K562 (cell line): Measurements from ENCODE around the gene STK11. TPM values are rescaled to one million over a fixed set of nuclear protein-coding genes. Genes with fewer than 3 reads are reported as not detected.
A peak's percentile ranks its signal among the peaks of the same experiment; 100 is the strongest.

Experiments used
- CBX2 ChIP-seq: fragments of 200-600 bp; sonication (generic); IDR thresholded peaks from one replicate; pipeline ENCODE4 v1.6.1; 2012; ENCODE audit warnings: mild to moderate bottlenecking, low read length, inconsistent platforms; ENCODE audit not compliant: insufficient read depth, poor library complexity, severe bottlenecking
- COPS2 ChIP-seq: fragments of 450-650 bp; conservative IDR thresholded peaks from 2 replicates; pipeline ENCODE4 v1.6.1; 2016; ENCODE audit warnings: mild to moderate bottlenecking, moderate library complexity
- CTCFL ChIP-seq: IDR thresholded peaks from 2 replicates; pipeline ENCODE4 v1.6.1; 2011; ENCODE audit warnings: borderline replicate concordance, low read depth, mild to moderate bottlenecking, moderate library complexity, low read length; ENCODE audit not compliant: insufficient read depth, poor library complexity, severe bottlenecking
- HMG20B ChIP-seq: fragments of 250-450 bp; sonication (Bioruptor Pico); IDR thresholded peaks from 2 replicates; pipeline ENCODE4 v1.5.0; 2021; ENCODE audit warnings: mild to moderate bottlenecking
- L3MBTL2 ChIP-seq: fragments of 450-650 bp; IDR thresholded peaks from 2 replicates; pipeline ENCODE4 v1.6.1; 2016; ENCODE audit warnings: mild to moderate bottlenecking, moderate library complexity
- RBM14 ChIP-seq: fragments of 200-400 bp; formaldehyde crosslinking; IDR thresholded peaks from 2 replicates; pipeline ENCODE4 v1.6.1; 2018; ENCODE audit warnings: low read depth, mild to moderate bottlenecking, low read length, moderate library complexity, borderline replicate concordance; ENCODE audit not compliant: insufficient read depth
- RBM15 ChIP-seq: fragments of 200-400 bp; formaldehyde crosslinking; IDR thresholded peaks from 2 replicates; pipeline ENCODE4 v1.6.1; 2018; ENCODE audit warnings: mild to moderate bottlenecking, low read length, moderate library complexity; ENCODE audit not compliant: insufficient read depth
- SP2 ChIP-seq: IDR thresholded peaks from 2 replicates; pipeline ENCODE4 v1.6.1; 2011; ENCODE audit warnings: mild to moderate bottlenecking, low read depth, low read length, moderate library complexity; ENCODE audit not compliant: poor library complexity, severe bottlenecking; ENCODE audit errors: extremely low read depth
- TSHZ1 ChIP-seq: fragments of 250-450 bp; sonication (Bioruptor Pico); IDR thresholded peaks from 2 replicates; pipeline ENCODE4 v1.4.0; 2020; ENCODE audit warnings: mild to moderate bottlenecking, moderate library complexity
- ZNF184 ChIP-seq: sonication (generic); formaldehyde crosslinking; IDR thresholded peaks from 2 replicates; pipeline ENCODE4 v1.5.0; 2020; ENCODE audit warnings: missing genetic modification reagents
- polyA plus RNA-seq, 8 experiments: library from polyadenylated mRNA; depleted of rRNA in 4 of 8; stranded (reverse) in 5 of 8; unstranded in 3 of 8; fragments of >200 nt; fragmentation: Nextera tagmentation in 2 of 8; fragmentation: Illumina TruSeq in 1 of 8; extraction: Ambion mirVana in 2 of 8; extraction: Trizol in 1 of 8; gene quantifications; 2 replicates each; pipeline versions ENCODE4 v1.2.1 to v1.2.3, GENCODE V29; 2011 to 2014; ENCODE audit warnings: inconsistent platforms in 1 of 8, missing spikeins in 1 of 8
- total RNA-seq, 7 experiments: library from RNA; depleted of rRNA in 6 of 7; stranded (reverse); fragments of >200 nt in 6 of 7; fragmentation: Illumina TruSeq in 2 of 7; extraction: Trizol in 2 of 7; gene quantifications; 2 replicates each; pipeline versions ENCODE4 v1.2.1 to v1.2.3, GENCODE V29; 2011 to 2021; ENCODE audit warnings: low replicate concordance in 1 of 7
- TF ChIP-seq, protein P1 (sequence below): sonication (generic); formaldehyde crosslinking; IDR thresholded peaks from 2 replicates; pipeline ENCODE4 v1.9.0; 2022; ENCODE audit warnings: mild to moderate bottlenecking, missing genetic modification reagents
- TF ChIP-seq, protein P2 (sequence below): fragments of 250-450 bp; sonication (Bioruptor Pico); IDR thresholded peaks from 2 replicates; pipeline ENCODE4 v1.9.0; 2021; ENCODE audit warnings: mild to moderate bottlenecking, inconsistent platforms
- TF ChIP-seq, protein P3 (sequence below): conservative IDR thresholded peaks from 2 replicates; pipeline ENCODE4 v1.6.1; 2011; ENCODE audit warnings: low read depth, mild to moderate bottlenecking, low read length; ENCODE audit not compliant: control insufficient read depth
- TF ChIP-seq, protein P4 (sequence below): fragments of 250-450 bp; sonication (Bioruptor Pico); IDR thresholded peaks from 2 replicates; pipeline ENCODE4 v1.8.0; 2022; ENCODE audit warnings: moderate library complexity, mild to moderate bottlenecking, inconsistent platforms

The STK11 gene
- total and polyA plus RNA-seq, 9 of the 15 experiments (the other 6 are each of a cell fraction or from before 2014, with no cell fraction given) = 0.15 to 96.5 (median 31.7) TPM

- TF ChIP-seq, protein P1, sequence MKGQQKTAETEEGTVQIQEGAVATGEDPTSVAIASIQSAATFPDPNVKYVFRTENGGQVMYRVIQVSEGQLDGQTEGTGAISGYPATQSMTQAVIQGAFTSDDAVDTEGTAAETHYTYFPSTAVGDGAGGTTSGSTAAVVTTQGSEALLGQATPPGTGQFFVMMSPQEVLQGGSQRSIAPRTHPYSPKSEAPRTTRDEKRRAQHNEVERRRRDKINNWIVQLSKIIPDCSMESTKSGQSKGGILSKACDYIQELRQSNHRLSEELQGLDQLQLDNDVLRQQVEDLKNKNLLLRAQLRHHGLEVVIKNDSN (CRISPR knock-in tag) = peak; percentile 58; the same call in 1 of the 2 replicates
- TF ChIP-seq L3MBTL2 (peak; percentile 68), CBX2 (no peak), TSHZ1 (no peak), RBM15 (no peak), HMG20B (CRISPR knock-in tag) (no peak), SP2 (no peak), COPS2 (no peak), RBM14 (no peak), CTCFL (no peak), ZNF184 (no peak)
- TF ChIP-seq, protein P2, sequence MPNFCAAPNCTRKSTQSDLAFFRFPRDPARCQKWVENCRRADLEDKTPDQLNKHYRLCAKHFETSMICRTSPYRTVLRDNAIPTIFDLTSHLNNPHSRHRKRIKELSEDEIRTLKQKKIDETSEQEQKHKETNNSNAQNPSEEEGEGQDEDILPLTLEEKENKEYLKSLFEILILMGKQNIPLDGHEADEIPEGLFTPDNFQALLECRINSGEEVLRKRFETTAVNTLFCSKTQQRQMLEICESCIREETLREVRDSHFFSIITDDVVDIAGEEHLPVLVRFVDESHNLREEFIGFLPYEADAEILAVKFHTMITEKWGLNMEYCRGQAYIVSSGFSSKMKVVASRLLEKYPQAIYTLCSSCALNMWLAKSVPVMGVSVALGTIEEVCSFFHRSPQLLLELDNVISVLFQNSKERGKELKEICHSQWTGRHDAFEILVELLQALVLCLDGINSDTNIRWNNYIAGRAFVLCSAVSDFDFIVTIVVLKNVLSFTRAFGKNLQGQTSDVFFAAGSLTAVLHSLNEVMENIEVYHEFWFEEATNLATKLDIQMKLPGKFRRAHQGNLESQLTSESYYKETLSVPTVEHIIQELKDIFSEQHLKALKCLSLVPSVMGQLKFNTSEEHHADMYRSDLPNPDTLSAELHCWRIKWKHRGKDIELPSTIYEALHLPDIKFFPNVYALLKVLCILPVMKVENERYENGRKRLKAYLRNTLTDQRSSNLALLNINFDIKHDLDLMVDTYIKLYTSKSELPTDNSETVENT (CRISPR knock-in tag) = peak; percentile 87
- TF ChIP-seq, protein P3, sequence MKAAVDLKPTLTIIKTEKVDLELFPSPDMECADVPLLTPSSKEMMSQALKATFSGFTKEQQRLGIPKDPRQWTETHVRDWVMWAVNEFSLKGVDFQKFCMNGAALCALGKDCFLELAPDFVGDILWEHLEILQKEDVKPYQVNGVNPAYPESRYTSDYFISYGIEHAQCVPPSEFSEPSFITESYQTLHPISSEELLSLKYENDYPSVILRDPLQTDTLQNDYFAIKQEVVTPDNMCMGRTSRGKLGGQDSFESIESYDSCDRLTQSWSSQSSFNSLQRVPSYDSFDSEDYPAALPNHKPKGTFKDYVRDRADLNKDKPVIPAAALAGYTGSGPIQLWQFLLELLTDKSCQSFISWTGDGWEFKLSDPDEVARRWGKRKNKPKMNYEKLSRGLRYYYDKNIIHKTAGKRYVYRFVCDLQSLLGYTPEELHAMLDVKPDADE = peak; percentile 99
- TF ChIP-seq, protein P4, sequence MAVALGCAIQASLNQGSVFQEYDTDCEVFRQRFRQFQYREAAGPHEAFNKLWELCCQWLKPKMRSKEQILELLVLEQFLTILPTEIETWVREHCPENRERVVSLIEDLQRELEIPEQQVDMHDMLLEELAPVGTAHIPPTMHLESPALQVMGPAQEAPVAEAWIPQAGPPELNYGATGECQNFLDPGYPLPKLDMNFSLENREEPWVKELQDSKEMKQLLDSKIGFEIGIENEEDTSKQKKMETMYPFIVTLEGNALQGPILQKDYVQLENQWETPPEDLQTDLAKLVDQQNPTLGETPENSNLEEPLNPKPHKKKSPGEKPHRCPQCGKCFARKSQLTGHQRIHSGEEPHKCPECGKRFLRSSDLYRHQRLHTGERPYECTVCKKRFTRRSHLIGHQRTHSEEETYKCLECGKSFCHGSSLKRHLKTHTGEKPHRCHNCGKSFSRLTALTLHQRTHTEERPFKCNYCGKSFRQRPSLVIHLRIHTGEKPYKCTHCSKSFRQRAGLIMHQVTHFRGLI = no peak
Measured at GRCh38 chr19:1241417-1242095, 36.0 kb downstream of the STK11 start, which contains the start of gene ATP5F1D (continued).
